Measurements from ENCODE around the gene PDZD4. TPM values are rescaled to one million over a fixed set of nuclear protein-coding genes. Genes with fewer than 3 reads are reported as not detected.

PDZD4 gene
- total and polyA plus RNA-seq, 8 donors = 2.1 to 11.1 (median 5.2) TPM

DNA sequence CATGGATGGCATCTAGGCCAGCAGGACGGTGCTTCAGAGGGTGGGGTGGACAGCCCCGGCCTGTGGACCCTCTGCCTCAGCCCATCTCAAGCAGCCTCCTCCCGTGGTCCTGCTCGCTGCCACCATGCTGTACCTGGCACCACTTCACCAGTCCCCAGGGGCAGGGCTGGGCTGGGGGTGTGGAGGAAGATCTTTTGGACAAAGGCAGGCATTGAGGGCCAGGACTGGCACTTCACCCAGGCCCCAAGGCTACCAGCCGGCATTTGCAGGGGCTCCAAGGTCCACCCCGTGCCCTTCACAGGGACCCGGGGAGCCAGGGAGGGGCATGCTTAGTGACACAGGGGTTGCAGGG is 65.6 kb downstream of the PDZD4 start:
- Histone ChIP-seq H3K4me1 (peaks cover 0 to 34% (median 26%) of the 10 kb centered on the region in 4 donors), H3K27ac (peak overlapping the region in 3 of 5 donors; percentile 20 to 76 (median 72)), H3K27me3 (peaks cover 0 to 3% (median 0%) of the 10 kb centered on the region in 3 donors), H3K4me3 (peak overlapping the region; percentile 17 to 34 (median 31)), H3K36me3 (no peaks in the 10 kb centered on the region), H3K9me3 (no peaks in the 10 kb centered on the region)
- intact Hi-C loops (cut with DNase I; ENCODE audit: low total_unique reads) = loop anchor here (5.0 kb wide), 1 partner anchor 188 kb away; no protein-coding TSS in a partner anchor
- DNase-seq = no peak
- WGBS, 5 donors = 46 to 62% (median 53%) methylated on average over 4 to 7 of the region's 7 CpGs; no CpG with 5 or more reads in 1 of the 5 donors
- TF ChIP-seq, protein P1, sequence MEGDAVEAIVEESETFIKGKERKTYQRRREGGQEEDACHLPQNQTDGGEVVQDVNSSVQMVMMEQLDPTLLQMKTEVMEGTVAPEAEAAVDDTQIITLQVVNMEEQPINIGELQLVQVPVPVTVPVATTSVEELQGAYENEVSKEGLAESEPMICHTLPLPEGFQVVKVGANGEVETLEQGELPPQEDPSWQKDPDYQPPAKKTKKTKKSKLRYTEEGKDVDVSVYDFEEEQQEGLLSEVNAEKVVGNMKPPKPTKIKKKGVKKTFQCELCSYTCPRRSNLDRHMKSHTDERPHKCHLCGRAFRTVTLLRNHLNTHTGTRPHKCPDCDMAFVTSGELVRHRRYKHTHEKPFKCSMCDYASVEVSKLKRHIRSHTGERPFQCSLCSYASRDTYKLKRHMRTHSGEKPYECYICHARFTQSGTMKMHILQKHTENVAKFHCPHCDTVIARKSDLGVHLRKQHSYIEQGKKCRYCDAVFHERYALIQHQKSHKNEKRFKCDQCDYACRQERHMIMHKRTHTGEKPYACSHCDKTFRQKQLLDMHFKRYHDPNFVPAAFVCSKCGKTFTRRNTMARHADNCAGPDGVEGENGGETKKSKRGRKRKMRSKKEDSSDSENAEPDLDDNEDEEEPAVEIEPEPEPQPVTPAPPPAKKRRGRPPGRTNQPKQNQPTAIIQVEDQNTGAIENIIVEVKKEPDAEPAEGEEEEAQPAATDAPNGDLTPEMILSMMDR (IDR thresholded peaks at IDR 0.05) = no peak
- TF ChIP-seq POLR2AphosphoS5 (IDR thresholded peaks at IDR 0.05) (no peak), EP300 (IDR thresholded peaks at IDR 0.05) (no peak), POLR2A (IDR thresholded peaks at IDR 0.05) (no peak)

DNA sequence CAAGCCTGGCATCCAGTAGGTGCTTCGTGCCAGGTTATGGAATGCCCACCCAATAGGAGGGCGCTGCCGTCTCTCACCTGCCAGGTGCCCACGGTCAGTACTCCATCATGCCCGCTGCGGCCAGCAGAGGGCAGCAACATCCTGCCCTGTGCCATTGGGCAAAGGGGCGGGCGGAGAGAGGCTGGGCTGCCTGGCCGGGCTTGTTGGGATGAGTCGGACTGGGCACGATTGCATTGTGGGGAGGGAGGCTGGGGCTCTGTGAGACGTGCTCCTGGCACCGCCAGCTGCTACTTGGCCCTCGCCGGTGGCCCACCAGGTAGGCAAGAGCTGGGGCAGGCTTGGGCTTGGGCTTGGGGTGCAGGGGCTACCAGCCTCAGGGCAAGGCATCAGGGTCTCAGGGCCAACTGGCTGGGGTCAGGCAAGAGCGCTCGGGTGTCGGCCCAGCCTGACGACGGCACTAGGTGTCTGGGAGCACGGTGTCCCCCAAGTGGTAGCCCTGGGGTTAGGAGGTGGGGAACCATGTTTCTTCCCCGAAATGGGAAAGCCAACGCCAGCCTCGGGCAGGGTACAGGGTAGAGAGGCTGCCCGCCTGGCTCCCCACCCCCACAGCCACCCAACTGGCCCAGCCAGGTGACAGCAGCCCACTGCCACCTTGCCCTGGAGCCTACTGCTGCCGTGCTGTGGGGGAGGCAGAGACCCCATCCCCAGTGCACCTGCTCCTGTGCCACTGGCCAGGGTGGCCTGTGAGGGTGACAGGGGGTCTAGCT is 66.2 kb downstream of the PDZD4 start, which contains the start of gene PLXNB3:
TSS of gene PLXNB3 (plus strand) at position 261 of the 767 bp plus-strand sequence. CDS start 1,287 bp downstream, outside the sequence.
- H3K36me3 ChIP-seq = no peaks in the 10 kb centered on the region
- H3K4me3 ChIP-seq = peak within 1 kb of the TSS; percentile 17 to 34 (median 31)
- DNase-seq = peak; percentile 88 to 89
- peaks cover 0 to 34% (median 26%) of the 10 kb centered on the region in 4 donors for H3K4me1 ChIP-seq
- WGBS, 5 donors = 0 to 30% (median 9%) methylated on average over 6 to 26 of the region's 26 CpGs
- H3K27ac ChIP-seq = peak within 1 kb of the TSS in 3 of 5 donors; percentile 20 to 76 (median 72)
- H3K9me3 ChIP-seq = no peaks in the 10 kb centered on the region
- TF ChIP-seq, protein P1 (IDR thresholded peaks at IDR 0.05) = peak in 5 of 7 experiments; percentile 53 to 90 (median 72)
- TF ChIP-seq POLR2AphosphoS5 (IDR thresholded peaks at IDR 0.05) = peak in 1 of 3 donors; percentile 68
- no peak for TF ChIP-seq POLR2A (IDR thresholded peaks at IDR 0.05)
- no peak for TF ChIP-seq EP300 (IDR thresholded peaks at IDR 0.05)
- intact Hi-C loops (cut with DNase I; ENCODE audit: low total_unique reads) = loop anchor here (5.0 kb wide), 1 partner anchor 188 kb away; no protein-coding TSS in a partner anchor
- peaks cover 0 to 3% (median 0%) of the 10 kb centered on the region in 3 donors for H3K27me3 ChIP-seq

DNA sequence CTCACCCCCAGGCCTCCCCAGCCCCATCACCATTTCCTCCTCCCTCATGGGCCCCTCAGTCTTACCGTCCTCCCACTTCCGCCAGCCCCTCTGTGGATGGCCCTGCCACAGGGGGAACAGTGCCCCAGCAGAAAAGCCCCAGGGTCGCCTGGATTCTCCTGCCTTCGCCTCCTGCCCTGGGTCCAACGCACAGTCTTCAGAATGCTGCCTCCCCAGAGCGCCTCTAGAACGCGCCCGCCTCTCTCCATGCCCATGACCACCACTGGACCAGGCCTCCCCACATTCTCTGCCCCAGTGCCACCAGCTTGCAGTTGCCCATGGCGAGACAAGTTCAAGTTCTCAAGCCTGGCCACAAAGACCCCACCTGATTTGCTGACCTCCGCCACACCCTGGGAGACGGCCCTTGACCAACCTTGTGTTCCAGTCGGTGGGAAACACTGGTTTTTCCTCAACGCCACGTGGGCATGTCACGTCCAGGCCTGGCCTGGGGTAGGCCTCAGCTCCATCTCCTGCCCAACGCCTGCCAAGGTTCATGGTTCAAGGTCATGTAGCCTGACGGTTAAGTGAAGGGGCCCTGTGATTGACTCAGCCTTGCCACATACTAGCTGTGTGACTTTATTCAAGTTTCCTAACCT is 66.9 kb downstream of the PDZD4 start:
- Histone ChIP-seq H3K9me3 (peaks cover 0 to 6% (median 0%) of the 10 kb centered on the region in 4 donors), H3K27ac (no peak overlapping the region), H3K4me3 (no peak overlapping the region), H3K36me3 (no peaks in the 10 kb centered on the region), H3K4me1 (peaks cover 0 to 34% (median 26%) of the 10 kb centered on the region in 4 donors), H3K27me3 (peaks cover 0 to 3% (median 0%) of the 10 kb centered on the region in 3 donors)
- DNase-seq = no peak
- 72 to 90% (median 84%) methylated on average over 12 to 18 of the region's 18 CpGs for WGBS, 5 donors
- intact Hi-C loops (cut with DNase I; ENCODE audit: low total_unique reads) = loop anchor here (5.0 kb wide), 1 partner anchor 189 kb away; no protein-coding TSS in a partner anchor
- TF ChIP-seq, protein P1 (IDR thresholded peaks at IDR 0.05) = no peak
- no peak for TF ChIP-seq POLR2AphosphoS5 (IDR thresholded peaks at IDR 0.05)
- TF ChIP-seq POLR2A (IDR thresholded peaks at IDR 0.05) = no peak
- TF ChIP-seq EP300 (IDR thresholded peaks at IDR 0.05) = no peak

DNA sequence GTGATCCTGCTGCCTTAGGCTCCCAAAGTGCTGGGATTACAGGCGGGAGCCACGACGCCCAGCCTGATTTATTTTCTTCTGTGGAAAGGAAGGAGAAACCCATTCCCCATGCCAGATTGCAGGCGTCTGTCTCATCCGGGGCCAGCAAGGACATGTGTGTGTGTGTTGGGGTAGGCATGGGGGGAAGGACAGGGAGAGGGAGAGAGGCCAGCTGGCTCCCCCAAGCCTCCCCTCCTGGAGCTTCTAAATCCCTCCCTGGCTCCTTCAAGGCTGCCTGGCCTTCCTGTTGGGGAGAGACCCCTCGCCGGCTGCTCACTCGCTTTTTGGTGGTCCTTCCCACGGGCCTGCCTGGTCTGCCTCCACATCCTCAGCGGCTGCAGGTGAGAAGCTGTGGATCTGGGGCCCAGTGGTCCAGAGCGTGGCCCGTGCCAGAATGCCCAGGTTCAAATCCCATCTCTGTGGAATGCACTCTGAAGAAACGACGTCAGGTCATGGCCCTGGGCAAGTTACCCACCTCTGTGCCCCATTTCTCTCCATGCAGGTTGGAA is 67.6 kb downstream of the PDZD4 start:
- Histone ChIP-seq H3K9me3 (peaks cover 0 to 6% (median 2%) of the 10 kb centered on the region in 4 donors), H3K36me3 (no peaks in the 10 kb centered on the region), H3K4me3 (no peak overlapping the region), H3K27ac (no peak overlapping the region), H3K4me1 (peaks cover 0 to 34% (median 26%) of the 10 kb centered on the region in 4 donors), H3K27me3 (peaks cover 0 to 3% (median 0%) of the 10 kb centered on the region in 3 donors)
- DNase-seq = no peak
- TF ChIP-seq POLR2AphosphoS5 (IDR thresholded peaks at IDR 0.05) = no peak
- no peak for TF ChIP-seq EP300 (IDR thresholded peaks at IDR 0.05)
- TF ChIP-seq, protein P1 (IDR thresholded peaks at IDR 0.05) = no peak
- no peak for TF ChIP-seq POLR2A (IDR thresholded peaks at IDR 0.05)
- WGBS, 5 donors = 80 to 91% (median 86%) methylated on average over 3 to 14 of the region's 14 CpGs
- intact Hi-C loops (cut with DNase I; ENCODE audit: low total_unique reads) = loop anchor here (5.0 kb wide), 1 partner anchor 190 kb away; no protein-coding TSS in a partner anchor

All from stomach (tissue), 9 donors.